Vagina (tissue), 2 donors: ENCODE results near the gene CCZ1. TPM values are rescaled to one million over a fixed set of nuclear protein-coding genes. Genes with fewer than 3 reads are reported as not detected.
"Not testable (repeated sequence)": the region's sequence is repeated elsewhere in the genome, so short reads cannot be mapped to it uniquely, and the experiment has no call there.

Experiments
- DNase-seq, 2 donors: peaks; one replicate each; pipeline ENCODE4 v3.0.0-alpha.2; 2017; ENCODE audit errors: extremely low spot score in 2 of 2
- H3K27ac ChIP-seq: fragments of 200-600 bp; sonication (generic); one replicate; pipeline ENCODE4 v1.5.1; 2019
- H3K27me3 ChIP-seq: fragments of 200-600 bp; sonication (generic); one replicate; pipeline ENCODE4 v1.5.1; 2019
- H3K36me3 ChIP-seq, 2 donors: fragments of 200-600 bp; sonication (generic); one replicate each; pipeline ENCODE4 v1.5.1; 2017 to 2019
- H3K4me1 ChIP-seq: fragments of 200-600 bp; sonication (generic); one replicate; pipeline ENCODE4 v1.5.1; 2019
- H3K4me3 ChIP-seq, 2 donors: fragments of 200-600 bp; sonication (generic); 1 replicate in 1 of 2; 2 replicates in 1 of 2; pipeline ENCODE4 v1.5.1; 2016 to 2019
- H3K9me3 ChIP-seq: fragments of 200-600 bp; sonication (generic); one replicate; pipeline ENCODE4 v1.5.1; 2019
- intact Hi-C: fragments of 100-400 bp; cut with DNase I; formaldehyde crosslinking; loops from one replicate; pipeline ENCODE4 v1.15.1; 2023
- small RNA-seq: library from RNA; depleted of rRNA; stranded (forward); fragments of <200 nt; gene quantifications from one replicate; pipeline ENCODE3, GENCODE V24; 2016
- total RNA-seq: library from RNA; depleted of rRNA; stranded (reverse); fragments of >200 nt; gene quantifications from one replicate; pipeline ENCODE4 v1.2.3, GENCODE V29; 2016

The CCZ1 gene
- total RNA-seq, 1 donor from 2014 or later: 39.3 TPM

DNA sequence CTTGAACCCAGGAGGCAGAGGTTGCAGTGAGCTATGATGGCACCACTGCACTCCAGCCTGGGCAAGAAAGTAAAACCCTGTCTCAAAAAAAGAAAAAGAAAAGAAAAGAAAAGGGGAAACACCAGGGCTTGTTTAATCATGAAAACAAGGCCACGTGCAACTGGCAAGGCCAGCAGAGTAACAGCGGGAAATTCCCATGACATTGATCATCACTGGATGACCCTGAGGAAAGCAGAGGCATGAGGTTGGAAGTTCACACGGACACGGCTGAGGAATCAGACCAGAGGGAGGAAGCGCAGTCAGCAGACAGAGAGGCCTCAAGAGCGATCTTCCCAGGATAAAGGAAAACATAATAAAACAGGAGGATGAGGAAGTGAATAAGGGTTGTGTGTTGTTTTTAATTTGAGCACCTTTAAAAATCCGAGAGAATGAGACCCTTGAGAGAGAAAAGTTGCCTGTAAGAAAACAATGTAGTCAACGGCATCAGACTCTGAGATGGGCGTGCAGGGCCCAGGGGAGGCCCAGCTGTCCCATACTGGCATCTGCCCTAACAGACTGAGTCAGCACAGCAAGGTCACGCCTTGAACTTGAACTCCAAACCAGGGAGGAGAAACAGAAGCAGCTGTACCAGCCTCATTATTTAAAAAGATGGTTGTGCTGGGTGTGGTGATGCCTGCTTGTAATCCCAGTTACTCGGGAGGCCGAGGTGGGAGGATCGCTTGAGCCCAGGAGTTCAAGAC is 33.5 kb downstream of the CCZ1 start:
- DNase-seq, H3K9me3 ChIP-seq, H3K36me3 ChIP-seq, H3K4me1 ChIP-seq, H3K27me3 ChIP-seq, intact Hi-C loops, H3K4me3 ChIP-seq: not testable (repeated sequence)
- peak overlapping the region; percentile 66 for H3K27ac ChIP-seq

DNA sequence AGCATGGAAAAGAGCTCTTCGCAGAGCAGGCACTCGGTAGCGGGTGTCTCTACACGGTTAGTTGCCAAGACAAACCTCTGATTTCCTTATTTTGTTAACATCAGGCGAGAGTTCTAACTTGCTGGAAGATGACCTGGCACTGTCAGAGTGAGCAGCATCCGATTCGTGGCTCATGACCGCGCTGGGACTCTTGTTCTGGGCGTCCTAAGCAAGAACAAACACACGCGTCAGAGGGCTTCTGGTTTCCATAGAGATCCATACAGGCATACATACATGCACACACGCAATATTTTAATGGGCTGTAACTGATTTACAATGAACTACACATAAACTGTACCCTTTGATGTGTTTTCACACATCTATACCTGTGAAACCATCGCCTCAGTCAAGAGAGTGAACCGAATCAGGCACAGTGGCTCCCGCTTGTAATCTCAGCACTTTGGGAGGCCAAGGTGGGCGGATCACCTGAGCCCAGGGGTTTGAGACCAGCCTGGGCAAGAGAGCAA is 36.5 kb downstream of the CCZ1 start:
- DNase-seq, H3K4me3 ChIP-seq, H3K27me3 ChIP-seq, intact Hi-C loops, H3K36me3 ChIP-seq, H3K4me1 ChIP-seq, H3K27ac ChIP-seq, H3K9me3 ChIP-seq: not testable (repeated sequence)

DNA sequence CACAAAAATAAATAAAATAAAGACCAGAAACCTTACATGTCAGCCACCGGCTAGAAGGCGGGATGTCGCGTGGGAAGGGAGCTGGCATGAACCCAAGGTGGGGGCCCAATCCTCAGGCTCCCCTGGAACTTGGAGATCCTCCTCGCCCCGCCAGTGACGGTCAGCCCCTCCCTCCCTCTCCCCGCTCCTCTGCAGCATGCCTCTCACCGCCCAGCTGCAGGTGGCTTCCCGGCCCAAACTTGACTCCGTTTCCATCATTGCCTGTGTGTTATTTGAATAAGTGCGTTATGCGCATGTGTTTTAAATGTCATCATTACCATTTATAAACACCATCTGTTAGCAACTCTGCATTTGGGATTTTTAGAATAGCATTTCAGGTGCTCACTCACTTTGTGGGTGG is 64.7 kb downstream of the CCZ1 start:
- intact Hi-C loops: not testable (repeated sequence)

DNA sequence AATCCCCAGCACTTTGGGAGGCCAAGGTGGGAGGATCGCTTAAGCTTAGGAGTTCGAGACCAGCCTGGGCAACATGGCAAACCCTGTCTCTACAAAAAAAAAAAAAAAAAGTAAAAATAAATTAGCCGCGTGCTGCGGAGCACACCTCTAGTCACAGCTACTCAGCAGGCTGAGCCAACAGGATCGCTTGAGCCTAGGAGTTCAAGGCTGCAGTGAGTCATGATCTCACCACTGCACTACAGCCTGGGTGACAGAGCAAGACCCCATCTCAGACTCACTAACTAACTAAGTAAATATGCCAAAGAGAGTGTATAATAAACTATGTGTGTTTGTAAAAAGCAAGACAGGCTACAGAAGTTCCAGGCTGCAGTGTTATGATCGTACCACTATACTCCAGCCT is 65.3 kb downstream of the CCZ1 start:
- intact Hi-C loops, H3K9me3 ChIP-seq, H3K27ac ChIP-seq: not testable (repeated sequence)

More for the DNA sequence above, 64.7 kb downstream of the CCZ1 start:
- not testable (repeated sequence) for H3K27ac ChIP-seq, H3K27me3 ChIP-seq, DNase-seq, H3K36me3 ChIP-seq, H3K4me3 ChIP-seq, H3K9me3 ChIP-seq, H3K4me1 ChIP-seq

DNA sequence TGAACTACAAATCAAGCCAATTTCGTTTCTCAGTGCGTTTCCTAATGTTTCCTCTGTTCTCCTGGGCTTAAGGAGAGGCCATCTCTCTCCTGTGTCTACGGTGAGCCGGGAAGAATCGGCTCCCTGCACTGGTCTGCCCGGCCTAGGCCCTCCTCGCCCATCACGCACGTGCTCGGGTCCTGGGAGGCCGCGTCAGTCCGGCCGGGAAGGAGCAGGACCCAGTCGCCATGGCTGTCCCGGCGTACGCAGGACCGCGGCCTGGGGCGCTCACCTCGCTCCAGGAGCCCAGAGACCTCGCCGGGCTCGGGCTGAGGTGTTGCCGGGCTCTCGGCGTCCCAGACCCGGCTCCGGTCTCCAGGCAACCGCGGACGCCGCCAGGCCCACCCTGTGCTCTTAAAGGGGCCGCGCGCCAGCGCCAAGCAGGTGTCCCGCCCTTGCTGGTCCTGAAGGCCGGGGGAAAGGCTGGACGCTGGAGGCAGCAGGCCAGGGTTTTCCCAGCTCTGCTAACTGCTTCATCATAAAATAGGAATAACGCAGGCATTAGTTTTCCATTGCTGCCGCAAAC is 71.9 kb downstream of the CCZ1 start, which contains the start of gene RSPH10B:
RSPH10B (minus strand) TSS at position 343 of the 565 bp plus-strand sequence. CDS start 3,573 bp downstream, outside the sequence.
- H3K27ac ChIP-seq, H3K27me3 ChIP-seq, intact Hi-C loops, H3K4me3 ChIP-seq, H3K4me1 ChIP-seq, DNase-seq, H3K9me3 ChIP-seq, H3K36me3 ChIP-seq: not testable (repeated sequence)

More for the DNA sequence above, 65.3 kb downstream of the CCZ1 start:
- DNase-seq, H3K4me3 ChIP-seq, H3K36me3 ChIP-seq, H3K27me3 ChIP-seq, H3K4me1 ChIP-seq: not testable (repeated sequence)

DNA sequence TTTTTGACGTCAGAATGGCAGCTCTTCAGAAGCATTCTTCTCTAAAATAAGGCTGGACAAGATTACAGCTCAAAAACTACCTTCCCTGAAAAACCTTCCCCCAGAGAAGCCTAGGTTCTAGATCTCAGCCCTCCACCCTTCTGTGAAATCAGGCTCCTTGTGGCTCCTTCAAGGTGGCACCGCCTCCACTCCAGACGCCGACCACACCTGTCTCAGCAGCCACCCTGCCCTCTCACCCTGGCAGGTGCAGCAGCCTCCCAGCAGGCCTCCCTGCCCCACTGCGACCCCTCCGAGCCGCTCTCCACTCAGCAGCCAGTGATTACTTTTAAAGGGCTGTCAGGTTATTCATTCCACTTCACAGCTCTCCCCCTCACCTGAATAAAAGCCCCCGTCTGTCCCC is 75.0 kb downstream of the CCZ1 start:
- H3K9me3 ChIP-seq, DNase-seq, H3K27ac ChIP-seq, H3K36me3 ChIP-seq, H3K27me3 ChIP-seq, intact Hi-C loops, H3K4me1 ChIP-seq, H3K4me3 ChIP-seq: not testable (repeated sequence)

Small RNA genes lying within 50 kb of the gene (small RNA-seq; reads per million reads assigned to genes)
- gene RN7SL556P: not detected

Other genes with a start within 250 kb of the CCZ1 start
- gene RNF216, start 117.1 kb upstream of the CCZ1 start, total RNA-seq: 27.7 TPM
- not detected for gene OCM, start 17.9 kb upstream of the CCZ1 start, total RNA-seq
- gene RSPH10B, start 72.0 kb downstream of the CCZ1 start, total RNA-seq: not detected
- 15.2 TPM for gene PMS2, start 110.3 kb downstream of the CCZ1 start, total RNA-seq
- gene AIMP2, start 110.5 kb downstream of the CCZ1 start, total RNA-seq: 38.1 TPM
- not detected for gene ANKRD61, start 132.6 kb downstream of the CCZ1 start, total RNA-seq
- 67.3 TPM for gene EIF2AK1, start 160.4 kb downstream of the CCZ1 start, total RNA-seq
- 12.3 TPM for gene USP42, start 206.2 kb downstream of the CCZ1 start, total RNA-seq